ENCODE data around the gene TAOK3. TPM values are rescaled to one million over a fixed set of nuclear protein-coding genes. Genes with fewer than 3 reads are reported as not detected.

The TAOK3 gene
- total RNA-seq, 1 experiment from 2014 or later: 39.1 TPM

- H3K36me3 Mint-ChIP-seq (ENCODE audit: insufficient read depth, unreplicated experiment): peaks cover 22% of the 10 kb centered on the region
- TSS peak; percentile 46 for BruUV-seq (replicated peaks)
- peaks cover 41% of the 10 kb centered on the region for H3K4me1 Mint-ChIP-seq (ENCODE audit: low read depth, unreplicated experiment)
- intact Hi-C loops (cut with micrococcal nuclease; ENCODE audit: unreplicated experiment): loop anchor here (5.0 to 10.0 kb wide), 2 partner anchors 45 to 228 kb away; no protein-coding TSS in a partner anchor
- no peaks in the 10 kb centered on the region for H3K9me3 Mint-ChIP-seq (ENCODE audit: low read depth, unreplicated experiment)
- peak overlapping the region; percentile 77 for H3K4me3 Mint-ChIP-seq (ENCODE audit: low read depth, unreplicated experiment)
- H3K27me3 Mint-ChIP-seq (ENCODE audit: unreplicated experiment): no peaks in the 10 kb centered on the region
- TF ChIP-seq, protein P1, sequence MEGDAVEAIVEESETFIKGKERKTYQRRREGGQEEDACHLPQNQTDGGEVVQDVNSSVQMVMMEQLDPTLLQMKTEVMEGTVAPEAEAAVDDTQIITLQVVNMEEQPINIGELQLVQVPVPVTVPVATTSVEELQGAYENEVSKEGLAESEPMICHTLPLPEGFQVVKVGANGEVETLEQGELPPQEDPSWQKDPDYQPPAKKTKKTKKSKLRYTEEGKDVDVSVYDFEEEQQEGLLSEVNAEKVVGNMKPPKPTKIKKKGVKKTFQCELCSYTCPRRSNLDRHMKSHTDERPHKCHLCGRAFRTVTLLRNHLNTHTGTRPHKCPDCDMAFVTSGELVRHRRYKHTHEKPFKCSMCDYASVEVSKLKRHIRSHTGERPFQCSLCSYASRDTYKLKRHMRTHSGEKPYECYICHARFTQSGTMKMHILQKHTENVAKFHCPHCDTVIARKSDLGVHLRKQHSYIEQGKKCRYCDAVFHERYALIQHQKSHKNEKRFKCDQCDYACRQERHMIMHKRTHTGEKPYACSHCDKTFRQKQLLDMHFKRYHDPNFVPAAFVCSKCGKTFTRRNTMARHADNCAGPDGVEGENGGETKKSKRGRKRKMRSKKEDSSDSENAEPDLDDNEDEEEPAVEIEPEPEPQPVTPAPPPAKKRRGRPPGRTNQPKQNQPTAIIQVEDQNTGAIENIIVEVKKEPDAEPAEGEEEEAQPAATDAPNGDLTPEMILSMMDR (IDR thresholded peaks at IDR 0.05; ENCODE audit: unreplicated experiment): no peak
- peak overlapping the region; percentile 49 for H3K27ac Mint-ChIP-seq (ENCODE audit: unreplicated experiment)
- no peak for DNase-seq
- CTCF ChIA-PET: no interaction called here
These were observed 270.1 kb downstream of the TAOK3 start for GRCh38 chr12:118102609-118103008.

DNA sequence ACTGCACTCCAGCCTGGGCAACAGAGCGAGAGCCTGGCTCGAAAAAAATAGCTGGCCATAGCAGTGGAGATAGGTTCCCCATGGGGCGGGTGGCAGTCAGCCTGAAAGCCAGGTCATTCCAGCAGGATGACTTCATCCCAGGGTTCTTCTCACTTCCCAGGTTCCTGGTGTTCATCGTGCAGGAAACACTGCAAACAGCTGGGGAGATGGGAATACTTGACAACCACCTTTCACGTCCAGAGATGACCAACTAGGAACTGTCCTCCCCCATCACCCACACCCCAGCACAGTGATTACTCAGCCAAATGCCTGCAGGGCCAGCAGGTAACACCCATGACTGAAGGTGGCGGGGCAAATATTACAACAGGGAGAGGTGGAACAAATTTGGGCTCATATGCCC is 270.6 kb downstream of the TAOK3 start:
- H3K27me3 Mint-ChIP-seq (ENCODE audit: unreplicated experiment): no peaks in the 10 kb centered on the region
- H3K36me3 Mint-ChIP-seq (ENCODE audit: insufficient read depth, unreplicated experiment): peaks cover 22% of the 10 kb centered on the region
- no peak overlapping the region for H3K27ac Mint-ChIP-seq (ENCODE audit: unreplicated experiment)
- no peaks in the 10 kb centered on the region for H3K9me3 Mint-ChIP-seq (ENCODE audit: low read depth, unreplicated experiment)
- CTCF ChIA-PET: no interaction called here
- peak; percentile 28 for DNase-seq
- H3K4me1 Mint-ChIP-seq (ENCODE audit: low read depth, unreplicated experiment): peaks cover 39% of the 10 kb centered on the region
- no TSS peak for BruUV-seq (replicated peaks)
- intact Hi-C loops (cut with micrococcal nuclease; ENCODE audit: unreplicated experiment): loop anchor here (5.0 to 10.0 kb wide), 2 partner anchors 45 to 227 kb away; no protein-coding TSS in a partner anchor
- peak overlapping the region; percentile 77 for H3K4me3 Mint-ChIP-seq (ENCODE audit: low read depth, unreplicated experiment)
- TF ChIP-seq, protein P1 (IDR thresholded peaks at IDR 0.05; ENCODE audit: unreplicated experiment): no peak

- no peaks in the 10 kb centered on the region for H3K27me3 Mint-ChIP-seq (ENCODE audit: unreplicated experiment)
- no TSS peak for BruUV-seq (replicated peaks)
- CTCF ChIA-PET: no interaction called here
- H3K4me3 Mint-ChIP-seq (ENCODE audit: low read depth, unreplicated experiment): no peak overlapping the region
- DNase-seq: no peak
- H3K27ac Mint-ChIP-seq (ENCODE audit: unreplicated experiment): no peak overlapping the region
- intact Hi-C loops (cut with micrococcal nuclease; ENCODE audit: unreplicated experiment): loop anchor here (5.0 to 10.0 kb wide), 2 partner anchors 44 to 226 kb away; no protein-coding TSS in a partner anchor
- TF ChIP-seq, protein P1 (IDR thresholded peaks at IDR 0.05; ENCODE audit: unreplicated experiment): no peak
- peaks cover 22% of the 10 kb centered on the region for H3K36me3 Mint-ChIP-seq (ENCODE audit: insufficient read depth, unreplicated experiment)
- H3K4me1 Mint-ChIP-seq (ENCODE audit: low read depth, unreplicated experiment): peaks cover 28% of the 10 kb centered on the region
- H3K9me3 Mint-ChIP-seq (ENCODE audit: low read depth, unreplicated experiment): no peaks in the 10 kb centered on the region
These were observed 271.7 kb downstream of the TAOK3 start for GRCh38 chr12:118101051-118101450.

Other genes with a start within 250 kb of the TAOK3 start
- 99.8 and 109 TPM in 2 replicates for gene PEBP1, start 236.8 kb downstream of the TAOK3 start, total RNA-seq (2022)
- 49.4 and 50.5 TPM in 2 replicates for gene SUDS3, start 3.6 kb upstream of the TAOK3 start, total RNA-seq (2022)